ENCODE results near the gene MAP3K21.

MAP3K21 gene

GRCh38 chr1:233327651-233328141 lies at the start of gene MAP3K21:
Gene MAP3K21 (plus strand): TSS chr1:233327724. CDS start chr1:233328029, 305 bp downstream.
- no peak for DNase-seq

- DNase-seq = no peak
Measured at GRCh38 chr1:233278631-233279030, 48.9 kb upstream of the MAP3K21 start.

GRCh38 chr1:233279971-233280370 lies 47.6 kb upstream of the MAP3K21 start:
- DNase-seq = no peak

- no peak for DNase-seq
Measured at GRCh38 chr1:233281711-233282581, 45.6 kb upstream of the MAP3K21 start.

GRCh38 chr1:233282582-233282886 lies 45.0 kb upstream of the MAP3K21 start:
- no peak for DNase-seq

GRCh38 chr1:233289676-233290075 lies 37.8 kb upstream of the MAP3K21 start:
- no peak for DNase-seq

GRCh38 chr1:233290396-233291034 lies 37.0 kb upstream of the MAP3K21 start:
- no peak for DNase-seq

- no peak for DNase-seq
Measured at GRCh38 chr1:233293556-233294446, 33.7 kb upstream of the MAP3K21 start.

GRCh38 chr1:233294913-233295236 lies 32.6 kb upstream of the MAP3K21 start:
- DNase-seq = no peak

- peak; percentile 66 for DNase-seq
Measured at GRCh38 chr1:233295237-233295974, 32.1 kb upstream of the MAP3K21 start, which contains the start of gene PCNX2. Gene PCNX2 (minus strand): TSS chr1:233295725. CDS start chr1:233295478, 247 bp downstream.

GRCh38 chr1:233295975-233296322 lies 31.6 kb upstream of the MAP3K21 start:
- DNase-seq = no peak

- no peak for DNase-seq
Measured at GRCh38 chr1:233299450-233299849, 28.1 kb upstream of the MAP3K21 start.

GRCh38 chr1:233300326-233300725 lies 27.2 kb upstream of the MAP3K21 start:
- no peak for DNase-seq

GRCh38 chr1:233304489-233305102 lies 22.9 kb upstream of the MAP3K21 start:
- no peak for DNase-seq

- no peak for DNase-seq
Measured at GRCh38 chr1:233313434-233314155, 13.9 kb upstream of the MAP3K21 start.

GRCh38 chr1:233315718-233316301 lies 11.7 kb upstream of the MAP3K21 start:
- DNase-seq = no peak

- no peak for DNase-seq
Measured at GRCh38 chr1:233316473-233316872, 11.1 kb upstream of the MAP3K21 start.

- DNase-seq = no peak
Measured at GRCh38 chr1:233319272-233319671, 8.3 kb upstream of the MAP3K21 start.

GRCh38 chr1:233320023-233320422 lies 7.5 kb upstream of the MAP3K21 start:
- no peak for DNase-seq

GRCh38 chr1:233323718-233324117 lies 3.8 kb upstream of the MAP3K21 start:
- no peak for DNase-seq

- no peak for DNase-seq
Measured at GRCh38 chr1:233326319-233326718, 1.2 kb upstream of the MAP3K21 start.
